OCI-LY3 (cell line): Measurements from ENCODE around the gene TPP1.

Source experiments
- EZH2phosphoT487 ChIP-seq: fragments of 200-600 bp; shearing (Covaris generic); IDR thresholded peaks from 2 replicates; pipeline ENCODE4 v1.6.1; 2018; ENCODE audit warnings: antibody characterized with exemption, mixed run types, low read depth
- TF ChIP-seq, protein P1 (sequence below): fragments of 200-600, 300-600 bp; sonication (generic); IDR thresholded peaks from 2 replicates; pipeline ENCODE4 v1.5.1; 2014; ENCODE audit warnings: antibody characterized with exemption, low read length, low read depth

DNA sequence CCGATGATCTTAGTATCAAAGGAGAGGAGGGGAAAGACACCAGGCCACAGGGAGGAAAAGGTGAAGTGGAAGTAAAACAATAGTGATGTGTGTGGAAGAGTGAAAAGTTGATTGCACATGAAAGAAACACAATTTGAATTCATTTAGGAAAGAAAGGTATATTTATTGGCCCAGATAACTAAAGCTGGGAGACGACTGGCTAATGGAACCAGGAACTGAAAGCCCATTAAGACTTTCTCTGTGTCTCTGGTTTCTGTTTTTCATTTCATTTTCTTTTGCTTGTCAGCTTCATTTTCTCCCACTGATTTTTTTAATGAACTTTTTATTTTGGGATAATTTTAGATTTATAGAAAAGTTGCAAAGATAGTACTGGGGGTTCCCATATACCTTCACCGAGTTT is 41.5 kb upstream of the TPP1 start:
- TF ChIP-seq, protein P1, sequence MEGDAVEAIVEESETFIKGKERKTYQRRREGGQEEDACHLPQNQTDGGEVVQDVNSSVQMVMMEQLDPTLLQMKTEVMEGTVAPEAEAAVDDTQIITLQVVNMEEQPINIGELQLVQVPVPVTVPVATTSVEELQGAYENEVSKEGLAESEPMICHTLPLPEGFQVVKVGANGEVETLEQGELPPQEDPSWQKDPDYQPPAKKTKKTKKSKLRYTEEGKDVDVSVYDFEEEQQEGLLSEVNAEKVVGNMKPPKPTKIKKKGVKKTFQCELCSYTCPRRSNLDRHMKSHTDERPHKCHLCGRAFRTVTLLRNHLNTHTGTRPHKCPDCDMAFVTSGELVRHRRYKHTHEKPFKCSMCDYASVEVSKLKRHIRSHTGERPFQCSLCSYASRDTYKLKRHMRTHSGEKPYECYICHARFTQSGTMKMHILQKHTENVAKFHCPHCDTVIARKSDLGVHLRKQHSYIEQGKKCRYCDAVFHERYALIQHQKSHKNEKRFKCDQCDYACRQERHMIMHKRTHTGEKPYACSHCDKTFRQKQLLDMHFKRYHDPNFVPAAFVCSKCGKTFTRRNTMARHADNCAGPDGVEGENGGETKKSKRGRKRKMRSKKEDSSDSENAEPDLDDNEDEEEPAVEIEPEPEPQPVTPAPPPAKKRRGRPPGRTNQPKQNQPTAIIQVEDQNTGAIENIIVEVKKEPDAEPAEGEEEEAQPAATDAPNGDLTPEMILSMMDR, result no peak
- no peak for TF ChIP-seq EZH2phosphoT487
